K562 (cell line): ENCODE results near the gene NUBPL. TPM values are rescaled to one million over a fixed set of nuclear protein-coding genes. Genes with fewer than 3 reads are reported as not detected.

Experiments
- ATAC-seq: fragments of 200-7000 bp; cut with Tn5 transposase; 3 replicates; pipeline ENCODE4 v1.9.1; 2020; ENCODE audit warnings: moderate library complexity
- BruUV-seq: library from RNA; stranded (reverse); fragments of 400-500 nt; replicated peaks from 2 replicates; lab custom pipeline; 2021; lab: Mats Ljungman, UMichigan
- CTCF ChIA-PET: fragments of 300-600 bp; formaldehyde crosslinking; extraction: SDS; loops from one replicate; lab custom pipeline; 2021; ENCODE audit warnings: low intra/inter-chr PET ratio; lab: Yijun Ruan, JAX
- POLR2A ChIA-PET: fragments of 300-600, 350-650 bp; sonication (Branson Sonifier 250); formaldehyde crosslinking; extraction: SDS; loops from one replicate; lab custom pipeline; 2021; ENCODE audit warnings: antibody characterized with exemption, inconsistent platforms; lab: Yijun Ruan, JAX
- DNase-seq, 4 experiments: peaks; one replicate each; pipeline versions ENCODE4 v3.0.0 to v3.0.0-alpha.2; 2011 to 2018; ENCODE audit warnings: low spot score in 3 of 4, mixed read lengths in 3 of 4; ENCODE audit errors: extremely low read depth in 1 of 4
- FAIRE-seq: peaks from 2 replicates; lab custom pipeline; 2011; peaks lifted over from hg19 to GRCh38; lab: Jason Lieb, UNC
- H2AFZ ChIP-seq: 2 replicates; pipeline ENCODE4 v1.6.0; 2011; ENCODE audit warnings: low read depth, low read length, control low read depth, inconsistent platforms
- H3K27ac ChIP-seq: fragments of 200-600 bp; 3 replicates; pipeline ENCODE4 v1.8.0; 2011; ENCODE audit warnings: low read depth, mild to moderate bottlenecking, control low read depth, inconsistent platforms, low read length, moderate library complexity, mixed read lengths; ENCODE audit errors: extremely low read depth
- H3K27me3 ChIP-seq, 2 experiments: fragments of 300-600 bp in 1 of 2; 2 replicates in 1 of 2; 3 replicates in 1 of 2; pipeline versions ENCODE4 v1.6.0 to v1.8.0; 2011; ENCODE audit warnings: inconsistent platforms in 2 of 2, low read length in 2 of 2, mild to moderate bottlenecking in 1 of 2, mixed read lengths in 1 of 2, moderate library complexity in 1 of 2; ENCODE audit not compliant: control insufficient read depth in 2 of 2, insufficient read depth in 2 of 2
- H3K36me3 ChIP-seq: fragments of 300-600 bp; 3 replicates; pipeline ENCODE4 v1.8.0; 2011; ENCODE audit warnings: mild to moderate bottlenecking, low read length, inconsistent platforms; ENCODE audit not compliant: control insufficient read depth, insufficient read depth
- H3K4me1 ChIP-seq, 2 experiments: fragments of 200-600 bp in 1 of 2; replicated peaks in 1 of 2; 2 replicates in 1 of 2; 3 replicates in 1 of 2; pipeline versions ENCODE4 v1.5.1 to v1.8.0; 2011; ENCODE audit warnings: inconsistent platforms in 2 of 2, low read length in 2 of 2, mild to moderate bottlenecking in 1 of 2, mixed read lengths in 1 of 2, moderate library complexity in 1 of 2; ENCODE audit not compliant: control insufficient read depth in 2 of 2, insufficient read depth in 2 of 2
- H3K4me2 ChIP-seq: 2 replicates; pipeline ENCODE4 v1.6.1; 2011; ENCODE audit warnings: low read length, control low read depth, inconsistent platforms, mixed read lengths; ENCODE audit not compliant: insufficient read depth
- H3K4me3 ChIP-seq: fragments of 200-600 bp; sonication (generic), shearing (Covaris generic); 2 replicates; pipeline ENCODE4 v1.5.1; 2016; ENCODE audit warnings: control low read depth, inconsistent platforms
- H3K79me2 ChIP-seq: fragments of 200-600 bp; 3 replicates; pipeline ENCODE4 v1.8.0; 2011; ENCODE audit warnings: low read length, inconsistent platforms; ENCODE audit not compliant: control insufficient read depth, insufficient read depth
- H3K9ac ChIP-seq, 2 experiments: 2 replicates each; pipeline versions ENCODE4 v1.6.0 to v1.6.1; 2011; ENCODE audit warnings: low read depth in 2 of 2, low read length in 2 of 2, control low read depth in 1 of 2, inconsistent platforms in 1 of 2, mild to moderate bottlenecking in 1 of 2, mixed read lengths in 1 of 2; ENCODE audit not compliant: insufficient read depth in 1 of 2
- H3K9me1 ChIP-seq: one replicate; pipeline ENCODE4 v1.6.0; 2011; ENCODE audit warnings: inconsistent platforms, mild to moderate bottlenecking, low read length, moderate library complexity; ENCODE audit not compliant: control insufficient read depth, insufficient read depth
- H3K9me3 ChIP-seq: replicated peaks from 2 replicates; pipeline ENCODE4 v1.5.1; 2011; ENCODE audit warnings: low read depth, low read length, inconsistent platforms; ENCODE audit not compliant: control insufficient read depth, insufficient read depth
- H4K20me1 ChIP-seq: replicated peaks from 2 replicates; pipeline ENCODE4 v1.6.1; 2011; ENCODE audit warnings: low read length, inconsistent platforms, mixed read lengths; ENCODE audit not compliant: control insufficient read depth, insufficient read depth
- CTCF ChIP-seq, 3 experiments: IDR thresholded peaks in 2 of 3; conservative IDR thresholded peaks in 1 of 3; 2 replicates each; pipeline ENCODE4 v1.5.1; 2011 to 2012; ENCODE audit warnings: low read length in 3 of 3, mild to moderate bottlenecking in 3 of 3, control low read depth in 2 of 3, improper control_type of control experiment in 1 of 3, inconsistent platforms in 1 of 3, low read depth in 1 of 3, mixed read lengths in 1 of 3, moderate library complexity in 1 of 3; ENCODE audit not compliant: insufficient read depth in 2 of 3
- FOXP1 ChIP-seq: sonication (generic); formaldehyde crosslinking; IDR thresholded peaks from 2 replicates; pipeline ENCODE4 v1.8.0; 2022; ENCODE audit warnings: mild to moderate bottlenecking, missing genetic modification reagents
- RAD21 ChIP-seq, 2 experiments: fragments of 250-450 bp in 1 of 2; fragments of 450-650 bp in 1 of 2; sonication (Bioruptor Pico) in 1 of 2; formaldehyde crosslinking in 1 of 2; IDR thresholded peaks in 1 of 2; conservative IDR thresholded peaks in 1 of 2; 2 replicates each; pipeline versions ENCODE4 v1.4.0 to v1.8.0; 2020 to 2022; ENCODE audit warnings: mild to moderate bottlenecking in 2 of 2, moderate library complexity in 1 of 2
- WGBS: fragments of 100-300 bp; shearing (Covaris generic); methylation state at CpG from one replicate; pipeline ENCODE4 v1.1.6; 2016; ENCODE audit warnings: low coverage, mixed read lengths; ENCODE audit not compliant: insufficient coverage; ENCODE audit errors: missing lambda C conversion rate; 5-methylcytosine and 5-hydroxymethylcytosine counted together
- in situ Hi-C: fragments of 300-500 bp; cut with MboI; formaldehyde crosslinking; loops from 4 replicates; pipeline ENCODE4 v1.15.0; 2018; ENCODE audit warnings: inconsistent platforms, mixed read lengths
- intact Hi-C: fragments of 100-400 bp; cut with micrococcal nuclease; formaldehyde crosslinking; loops from 2 replicates; pipeline ENCODE4 v1.14.2; 2022
- polyA plus RNA-seq, 8 experiments: library from polyadenylated mRNA; depleted of rRNA in 4 of 8; stranded (reverse) in 5 of 8; unstranded in 3 of 8; fragments of >200 nt; fragmentation: Nextera tagmentation in 2 of 8; fragmentation: Illumina TruSeq in 1 of 8; extraction: Ambion mirVana in 2 of 8; extraction: Trizol in 1 of 8; gene quantifications; 2 replicates each; pipeline versions ENCODE4 v1.2.1 to v1.2.3, GENCODE V29; 2011 to 2014; ENCODE audit warnings: inconsistent platforms in 1 of 8, missing spikeins in 1 of 8
- total RNA-seq, 7 experiments: library from RNA; depleted of rRNA in 6 of 7; stranded (reverse); fragments of >200 nt in 6 of 7; fragmentation: Illumina TruSeq in 2 of 7; extraction: Trizol in 2 of 7; gene quantifications; 2 replicates each; pipeline versions ENCODE4 v1.2.1 to v1.2.3, GENCODE V29; 2011 to 2021; ENCODE audit warnings: low replicate concordance in 1 of 7

NUBPL gene
- total and polyA plus RNA-seq, 9 of the 15 experiments (the other 6 are each of a cell fraction or from before 2014, with no cell fraction given), result 3.2 to 8.7 (median 6.1) TPM

GRCh38 chr14:31897581-31898186 is 336.5 kb downstream of the NUBPL start:
- CTCF ChIA-PET, result no interaction called here
- H3K27ac ChIP-seq, result no peak overlapping the region
- H3K79me2 ChIP-seq, result no peaks in the 10 kb centered on the region
- intact Hi-C loops, result no loop called here
- in situ Hi-C loops, result no loop called here
- WGBS, result 31% methylated on average over 3 of the region's 4 CpGs
- no TSS peak for BruUV-seq
- H3K27me3 ChIP-seq, result no peaks in the 10 kb centered on the region
- no peak for DNase-seq
- H3K9ac ChIP-seq, result no peak overlapping the region
- no peaks in the 10 kb centered on the region for H3K36me3 ChIP-seq
- TF ChIP-seq RAD21 (CRISPR knock-in tag; conservative IDR thresholded peaks at IDR 0.05 in 1 of 2, IDR thresholded peaks at IDR 0.05 in 1 of 2), result peak in 1 of 2 experiments; percentile 29; a peak in 1 of 4 replicates
- no peak for TF ChIP-seq FOXP1 (CRISPR knock-in tag)
- peak in 1 of 3 experiments; percentile 15; a peak in 2 of 6 replicates for TF ChIP-seq CTCF (IDR thresholded peaks at IDR 0.05 in 2 of 3, conservative IDR thresholded peaks at IDR 0.05 in 1 of 3; ENCODE audit: insufficient read depth in 2 of 3, low read depth in 1 of 3, low read length in 3 of 3)
- no peaks in the 10 kb centered on the region for H3K9me1 ChIP-seq
- POLR2A ChIA-PET, result no interaction called here
- no peak overlapping the region for H3K4me3 ChIP-seq
- no peak overlapping the region for H3K4me2 ChIP-seq
- no peak for FAIRE-seq
- peaks cover 12 to 38% of the 10 kb centered on the region in 2 experiments; a peak in 4 of 5 replicates for H3K4me1 ChIP-seq
- H4K20me1 ChIP-seq, result no peaks in the 10 kb centered on the region
- peak overlapping the region; percentile 51; the same call in 1 of the 2 replicates for H2AFZ ChIP-seq
- H3K9me3 ChIP-seq, result no peaks in the 10 kb centered on the region
- no peak for ATAC-seq
